Adrenal gland (tissue), 12 donors: ENCODE results near the gene ICAM5. TPM values are rescaled to one million over a fixed set of nuclear protein-coding genes. Genes with fewer than 3 reads are reported as not detected.

ENCODE experiments used
- DNase-seq, 7 donors: peaks; one replicate each; pipeline ENCODE4 v3.0.0-alpha.2; 2019 to 2020
- H3K27ac ChIP-seq, 5 donors: fragments of 200-600 bp; sonication (generic) in 4 of 5; 1 replicate in 3 of 5; 2 replicates in 2 of 5; pipeline versions ENCODE4 v1.5.1 to v1.8.0; 2016 to 2020; ENCODE audit warnings: mild to moderate bottlenecking in 1 of 5
- H3K27me3 ChIP-seq: fragments of 200-600 bp; 2 replicates; pipeline ENCODE4 v1.8.0; 2021
- H3K36me3 ChIP-seq, 2 donors: fragments of 200-600 bp; replicated peaks in 1 of 2; 1 replicate in 1 of 2; 2 replicates in 1 of 2; pipeline versions ENCODE4 v1.5.1 to v1.8.0; 2018 to 2022
- H3K4me1 ChIP-seq, 2 donors: fragments of 200-600 bp; replicated peaks in 1 of 2; 1 replicate in 1 of 2; 2 replicates in 1 of 2; pipeline versions ENCODE4 v1.5.1 to v1.8.0; 2018 to 2021
- H3K4me3 ChIP-seq, 4 donors: fragments of 200-600 bp; sonication (generic) in 3 of 4; one replicate each; pipeline ENCODE4 v1.5.1; 2016 to 2018
- H3K9me3 ChIP-seq, 3 donors: fragments of 200-600 bp; sonication (generic) in 1 of 3; replicated peaks in 1 of 3; 1 replicate in 2 of 3; 2 replicates in 1 of 3; pipeline versions ENCODE4 v1.5.1 to v1.8.0; 2016 to 2021
- CTCF ChIP-seq, 6 experiments: fragments of 450-650 bp in 4 of 6; fragments of 200-600 bp in 2 of 6; sonication (generic) in 1 of 6; IDR thresholded peaks; 1 replicate in 5 of 6; 2 replicates in 1 of 6; pipeline versions ENCODE4 v1.5.1 to v1.8.0; 2016 to 2021; ENCODE audit warnings: antibody characterized with exemption in 6 of 6, mild to moderate bottlenecking in 2 of 6, moderate library complexity in 1 of 6
- POLR2A ChIP-seq, 2 donors: fragments of 450-650 bp; IDR thresholded peaks; one replicate each; pipeline ENCODE4 v1.6.1; 2017; ENCODE audit warnings: antibody characterized with exemption in 2 of 2, mild to moderate bottlenecking in 2 of 2, moderate library complexity in 1 of 2
- whole genome bisulfite sequencing, 4 donors: extraction: QIAGEN DNeasy Blood & Tissue Kit in 2 of 4; methylation state at CpG; one replicate each; pipeline versions ENCODE4 v1.1.5 to v1.1.7; 2013 to 2017; 5-methylcytosine and 5-hydroxymethylcytosine counted together
- intact Hi-C, 2 donors: fragments of 100-400 bp; cut with DNase I; formaldehyde crosslinking; loops; one replicate each; pipeline versions ENCODE4 v1.14.1 to v1.15.0; 2022 to 2023
- polyA plus RNA-seq, 3 donors: library from polyadenylated mRNA; stranded (reverse); fragments of 200-250 nt in 2 of 3; fragments of 350-450 nt in 1 of 3; fragmentation: Illumina TruSeq in 1 of 3; extraction: RNeasy Lipid Tissue Mini Kit (QIAGEN cat#74804) in 1 of 3; gene quantifications; one replicate each; pipeline ENCODE4 v1.2.3, GENCODE V29; 2013 to 2014
- total RNA-seq, 9 donors: library from RNA; depleted of rRNA in 4 of 9; stranded (reverse); fragments of >200 nt in 4 of 9; fragments of 120-200 nt in 1 of 9; fragmentation: NEBNext Ultra II Directional in 1 of 9; extraction: Animal tissue kit (Norgen Biotek cat#: 25700) in 1 of 9; gene quantifications; one replicate each; pipeline versions ENCODE4 v1.1.0 to v1.2.4, GENCODE V29; 2013 to 2023
- donor health status: healthy with polysubstance abuse.
- donor health status: Bipolar disorder and iron deficiency.
- donor health status: DM: yes; HTN: yes; CAD: no.
- donor health status: DM: no; HTN: no; CAD: no.
- donor health status: DM: no; HTN: no; CAD: no.
- donor health status: DM: yes; HTN: yes; CAD: no.

Gene ICAM5
- total and polyA plus RNA-seq, 12 donors, result 0.06 to 2.2 (median 0.49) TPM; not detected in 3

- WGBS, 4 donors, result 90 to 94% (median 91%) methylated on average over 11 to 13 of the region's 13 CpGs
- no peaks in the 10 kb centered on the region for H3K27me3 ChIP-seq
- H3K4me3 ChIP-seq, result no peak overlapping the region
- no peak for TF ChIP-seq CTCF (IDR thresholded peaks at IDR 0.05)
- no peak for TF ChIP-seq POLR2A (IDR thresholded peaks at IDR 0.05)
- intact Hi-C loops, result no loop called here
- H3K4me1 ChIP-seq, result peaks cover 13 to 17% of the 10 kb centered on the region in 2 donors
- no peaks in the 10 kb centered on the region for H3K9me3 ChIP-seq
- H3K27ac ChIP-seq, result no peak overlapping the region
- peaks cover 0 to 57% of the 10 kb centered on the region in 2 donors for H3K36me3 ChIP-seq
- no peak for DNase-seq
These were observed 39.8 kb downstream of the ICAM5 start for GRCh38 chr19:10329555-10329954.

GRCh38 chr19:10332158-10332964 is 42.6 kb downstream of the ICAM5 start:
- TF ChIP-seq CTCF (IDR thresholded peaks at IDR 0.05), result no peak
- no peak for TF ChIP-seq POLR2A (IDR thresholded peaks at IDR 0.05)
- Histone ChIP-seq H3K4me1 (peaks cover 13 to 17% of the 10 kb centered on the region in 2 donors), H3K27me3 (no peaks in the 10 kb centered on the region), H3K4me3 (peak overlapping the region in 2 of 4 donors; percentile 62 to 84), H3K27ac (peak overlapping the region in 2 of 5 donors; percentile 93 to 94), H3K36me3 (peaks cover 0 to 30% of the 10 kb centered on the region in 2 donors), H3K9me3 (no peaks in the 10 kb centered on the region)
- intact Hi-C loops, result no loop called here
- no peak for DNase-seq
- WGBS, 4 donors, result 37 to 42% (median 39%) methylated on average over 14 to 18 of the region's 18 CpGs

GRCh38 chr19:10332965-10333757 is 43.4 kb downstream of the ICAM5 start, which contains the start of gene RAVER1:
Gene RAVER1, minus strand, starts transcription at chr19:10333529. Its CDS starts 22 bp downstream, at chr19:10333507.
- Histone ChIP-seq H3K27ac (peak within 1 kb of the TSS; percentile 83 to 94 (median 85)), H3K27me3 (no peaks in the 10 kb centered on the region), H3K4me1 (peaks cover 13 to 17% of the 10 kb centered on the region in 2 donors), H3K9me3 (no peaks in the 10 kb centered on the region), H3K4me3 (peak within 1 kb of the TSS; percentile 34 to 87 (median 73)), H3K36me3 (peaks cover 0 to 22% of the 10 kb centered on the region in 2 donors)
- WGBS, 4 donors, result 0 to 2% (median 0%) methylated on average over 11 to 82 of the region's 82 CpGs
- intact Hi-C loops, result no loop called here
- TF ChIP-seq POLR2A (IDR thresholded peaks at IDR 0.05) (peak; percentile 73 to 85), CTCF (IDR thresholded peaks at IDR 0.05) (peak in 1 of 6 experiments; percentile 17)
- DNase-seq, result peak; percentile 98 to 99 (median 98)
